Measurements from ENCODE around the gene EML6. TPM values are rescaled to one million over a fixed set of nuclear protein-coding genes. Genes with fewer than 3 reads are reported as not detected.

Gene EML6
- total and polyA plus RNA-seq, 4 donors, result 0.94 to 5.1 (median 2.0) TPM

DNA sequence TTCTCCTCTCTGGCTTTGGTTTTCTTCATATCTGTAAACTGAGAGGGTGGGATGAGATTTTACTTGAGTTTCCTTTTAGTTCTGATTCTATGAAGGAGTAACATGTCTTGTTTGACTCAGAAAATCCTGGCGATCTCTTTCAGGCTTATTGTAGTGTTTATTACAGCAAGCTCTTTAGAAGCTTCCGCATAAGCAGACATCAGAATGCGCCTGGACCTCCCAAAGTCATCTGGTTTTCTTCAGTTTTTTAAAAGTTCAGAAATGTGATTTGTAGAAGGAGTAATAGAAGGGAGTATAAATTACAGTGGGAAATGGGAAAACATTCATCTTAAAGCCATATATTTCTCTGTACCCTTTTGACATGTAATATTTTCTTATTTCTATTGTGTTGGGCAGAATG lies 68.4 kb downstream of the EML6 start:
- no peaks in the 10 kb centered on the region for H3K9me3 ChIP-seq (ENCODE audit: control insufficient read depth in 4 of 4, insufficient read depth in 3 of 4, low read length in 3 of 4)
- TF ChIP-seq, protein P1, sequence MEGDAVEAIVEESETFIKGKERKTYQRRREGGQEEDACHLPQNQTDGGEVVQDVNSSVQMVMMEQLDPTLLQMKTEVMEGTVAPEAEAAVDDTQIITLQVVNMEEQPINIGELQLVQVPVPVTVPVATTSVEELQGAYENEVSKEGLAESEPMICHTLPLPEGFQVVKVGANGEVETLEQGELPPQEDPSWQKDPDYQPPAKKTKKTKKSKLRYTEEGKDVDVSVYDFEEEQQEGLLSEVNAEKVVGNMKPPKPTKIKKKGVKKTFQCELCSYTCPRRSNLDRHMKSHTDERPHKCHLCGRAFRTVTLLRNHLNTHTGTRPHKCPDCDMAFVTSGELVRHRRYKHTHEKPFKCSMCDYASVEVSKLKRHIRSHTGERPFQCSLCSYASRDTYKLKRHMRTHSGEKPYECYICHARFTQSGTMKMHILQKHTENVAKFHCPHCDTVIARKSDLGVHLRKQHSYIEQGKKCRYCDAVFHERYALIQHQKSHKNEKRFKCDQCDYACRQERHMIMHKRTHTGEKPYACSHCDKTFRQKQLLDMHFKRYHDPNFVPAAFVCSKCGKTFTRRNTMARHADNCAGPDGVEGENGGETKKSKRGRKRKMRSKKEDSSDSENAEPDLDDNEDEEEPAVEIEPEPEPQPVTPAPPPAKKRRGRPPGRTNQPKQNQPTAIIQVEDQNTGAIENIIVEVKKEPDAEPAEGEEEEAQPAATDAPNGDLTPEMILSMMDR (IDR thresholded peaks at IDR 0.05; ENCODE audit: control extremely low read depth, extremely low read depth), result no peak
- no peak for DNase-seq
- 92 to 97% methylated on average over 3 of the region's 3 CpGs for WGBS, 2 donors
- no peak overlapping the region for H3K9ac ChIP-seq (ENCODE audit: insufficient read depth in 1 of 2, low read length in 2 of 2)
- no peaks in the 10 kb centered on the region for H3K4me1 ChIP-seq (ENCODE audit: control insufficient read depth in 5 of 5, insufficient read depth in 5 of 5, low read length in 5 of 5)
- no peaks in the 10 kb centered on the region for H3K36me3 ChIP-seq (ENCODE audit: control insufficient read depth in 4 of 4, insufficient read depth in 4 of 4, low read length in 4 of 4)
- H3K27me3 ChIP-seq (ENCODE audit: control insufficient read depth in 3 of 3, insufficient read depth in 3 of 3, low read length in 2 of 3), result no peaks in the 10 kb centered on the region
- no peak for ATAC-seq (ENCODE audit: insufficient read depth, low FRiP score)
- no peak overlapping the region for H3K4me3 ChIP-seq
- H3K27ac ChIP-seq (ENCODE audit: low read depth in 1 of 2, low read length in 1 of 2), result no peak overlapping the region

DNA sequence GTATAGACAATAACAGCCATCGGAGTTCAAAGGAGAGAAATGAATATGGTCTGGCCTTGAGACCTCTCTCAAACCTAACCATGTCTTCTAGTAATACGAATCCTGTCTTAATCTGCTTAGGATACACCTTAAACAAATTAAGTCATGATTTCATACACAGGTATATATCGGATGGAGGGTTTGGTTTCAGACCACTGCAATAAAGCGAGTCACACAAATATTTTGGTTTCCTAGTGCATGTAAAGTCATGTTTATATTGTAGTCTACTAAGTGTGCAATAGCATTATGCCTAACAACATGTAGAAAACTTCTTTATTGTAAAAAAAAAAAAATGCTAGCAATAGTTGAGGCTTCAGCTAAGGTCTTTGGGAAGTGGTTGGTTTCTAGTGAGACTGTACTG lies 73.8 kb downstream of the EML6 start:
- TF ChIP-seq, protein P1 (IDR thresholded peaks at IDR 0.05; ENCODE audit: control extremely low read depth, extremely low read depth), result no peak
- ATAC-seq (ENCODE audit: insufficient read depth, low FRiP score) (no peak), DNase-seq (no peak)
- no peaks in the 10 kb centered on the region for H3K4me1 ChIP-seq (ENCODE audit: control insufficient read depth in 5 of 5, insufficient read depth in 5 of 5, low read length in 5 of 5)
- H3K4me3 ChIP-seq, result no peak overlapping the region
- H3K9me3 ChIP-seq (ENCODE audit: control insufficient read depth in 4 of 4, insufficient read depth in 3 of 4, low read length in 3 of 4), result no peaks in the 10 kb centered on the region
- no peaks in the 10 kb centered on the region for H3K27me3 ChIP-seq (ENCODE audit: control insufficient read depth in 3 of 3, insufficient read depth in 3 of 3, low read length in 2 of 3)
- H3K9ac ChIP-seq (ENCODE audit: insufficient read depth in 1 of 2, low read length in 2 of 2), result no peak overlapping the region
- H3K27ac ChIP-seq (ENCODE audit: low read depth in 1 of 2, low read length in 1 of 2), result no peak overlapping the region
- H3K36me3 ChIP-seq (ENCODE audit: control insufficient read depth in 4 of 4, insufficient read depth in 4 of 4, low read length in 4 of 4), result no peaks in the 10 kb centered on the region
- 92 to 95% methylated on average over 4 of the region's 4 CpGs for WGBS, 2 donors

DNA sequence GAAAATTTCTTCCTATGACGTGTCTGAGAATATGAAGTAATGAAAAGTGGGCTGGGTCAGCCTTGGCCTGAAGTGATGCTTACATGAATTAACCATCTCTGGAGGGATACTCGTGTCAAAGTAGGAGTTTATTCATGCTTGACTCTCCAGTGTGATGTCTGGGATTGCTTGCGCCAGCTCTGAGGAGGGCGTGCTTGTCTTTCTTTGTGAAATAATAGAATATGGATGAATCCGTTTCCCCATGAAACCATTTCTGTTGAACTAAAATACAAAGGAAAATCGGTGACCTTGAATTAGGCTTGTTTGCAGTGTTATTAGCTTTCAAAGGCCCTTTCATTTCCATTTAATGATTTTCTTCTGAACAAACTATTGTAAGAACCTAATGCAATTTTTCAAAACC lies 77.9 kb downstream of the EML6 start:
- H3K27ac ChIP-seq (ENCODE audit: low read depth in 1 of 2, low read length in 1 of 2), result no peak overlapping the region
- no peaks in the 10 kb centered on the region for H3K36me3 ChIP-seq (ENCODE audit: control insufficient read depth in 4 of 4, insufficient read depth in 4 of 4, low read length in 4 of 4)
- peaks cover 0 to 3% (median 0%) of the 10 kb centered on the region in 4 donors for H3K9me3 ChIP-seq (ENCODE audit: control insufficient read depth in 4 of 4, insufficient read depth in 3 of 4, low read length in 3 of 4)
- TF ChIP-seq, protein P1 (IDR thresholded peaks at IDR 0.05; ENCODE audit: control extremely low read depth, extremely low read depth), result no peak
- no peak overlapping the region for H3K4me3 ChIP-seq
- DNase-seq (no peak), ATAC-seq (ENCODE audit: insufficient read depth, low FRiP score) (no peak)
- 93 to 95% methylated on average over 6 of the region's 6 CpGs for WGBS, 2 donors
- no peak overlapping the region for H3K9ac ChIP-seq (ENCODE audit: insufficient read depth in 1 of 2, low read length in 2 of 2)
- H3K27me3 ChIP-seq (ENCODE audit: control insufficient read depth in 3 of 3, insufficient read depth in 3 of 3, low read length in 2 of 3), result no peaks in the 10 kb centered on the region
- no peaks in the 10 kb centered on the region for H3K4me1 ChIP-seq (ENCODE audit: control insufficient read depth in 5 of 5, insufficient read depth in 5 of 5, low read length in 5 of 5)
